ENCODE data around the gene EXOC6B. TPM values are rescaled to one million over a fixed set of nuclear protein-coding genes. Genes with fewer than 3 reads are reported as not detected.

Gene EXOC6B
- total and polyA plus RNA-seq, 9 of the 15 experiments (the other 6 are each of a cell fraction or from before 2014, with no cell fraction given) = 0.28 to 4.2 (median 2.0) TPM

- TF ChIP-seq, protein P1, sequence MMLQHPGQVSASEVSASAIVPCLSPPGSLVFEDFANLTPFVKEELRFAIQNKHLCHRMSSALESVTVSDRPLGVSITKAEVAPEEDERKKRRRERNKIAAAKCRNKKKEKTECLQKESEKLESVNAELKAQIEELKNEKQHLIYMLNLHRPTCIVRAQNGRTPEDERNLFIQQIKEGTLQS (IDR thresholded peaks at IDR 0.05) = no peak
- TF ChIP-seq, protein P1 (CRISPR knock-in tag; conservative IDR thresholded peaks at IDR 0.05) = no peak
- TF ChIP-seq, protein P2, sequence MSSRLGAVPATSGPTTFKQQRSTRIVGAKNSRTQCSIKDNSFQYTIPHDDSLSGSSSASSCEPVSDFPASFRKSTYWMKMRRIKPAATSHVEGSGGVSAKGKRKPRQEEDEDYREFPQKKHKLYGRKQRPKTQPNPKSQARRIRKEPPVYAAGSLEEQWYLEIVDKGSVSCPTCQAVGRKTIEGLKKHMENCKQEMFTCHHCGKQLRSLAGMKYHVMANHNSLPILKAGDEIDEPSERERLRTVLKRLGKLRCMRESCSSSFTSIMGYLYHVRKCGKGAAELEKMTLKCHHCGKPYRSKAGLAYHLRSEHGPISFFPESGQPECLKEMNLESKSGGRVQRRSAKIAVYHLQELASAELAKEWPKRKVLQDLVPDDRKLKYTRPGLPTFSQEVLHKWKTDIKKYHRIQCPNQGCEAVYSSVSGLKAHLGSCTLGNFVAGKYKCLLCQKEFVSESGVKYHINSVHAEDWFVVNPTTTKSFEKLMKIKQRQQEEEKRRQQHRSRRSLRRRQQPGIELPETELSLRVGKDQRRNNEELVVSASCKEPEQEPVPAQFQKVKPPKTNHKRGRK (tag; IDR thresholded peaks at IDR 0.05) = no peak
- TF ChIP-seq IRF9 (tag; IDR thresholded peaks at IDR 0.05) = no peak
- TF ChIP-seq SMAD2 (IDR thresholded peaks at IDR 0.05; ENCODE audit: low read depth, low read length) = no peak
- no peak for TF ChIP-seq GTF2A2 (tag; IDR thresholded peaks at IDR 0.05)
These were observed 613.9 kb downstream of the EXOC6B start (continued) for GRCh38 chr2:72211777-72212485.

DNA sequence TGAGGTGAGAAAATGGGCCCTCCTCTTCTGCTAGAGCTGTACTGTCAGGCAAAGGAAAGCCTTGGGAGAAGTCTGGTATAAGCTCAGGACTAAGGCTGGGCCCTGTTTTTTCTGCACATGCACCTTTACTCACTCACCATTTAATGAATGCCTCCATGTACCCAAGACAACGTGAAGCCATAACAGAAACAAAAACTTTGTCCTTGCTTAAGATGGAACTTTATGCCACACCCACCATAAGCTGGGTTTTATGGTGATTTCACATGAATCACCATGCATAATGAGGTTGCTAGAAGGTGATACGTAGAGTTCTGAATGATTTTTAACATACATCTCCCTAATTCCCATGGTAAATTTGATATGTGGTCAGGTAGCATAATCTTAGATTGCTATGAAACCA is 614.5 kb downstream of the EXOC6B start:
- intact Hi-C loops (cut with micrococcal nuclease) = no loop called here
- FAIRE-seq = no peak
- POLR2A ChIA-PET = no interaction called here
- TF ChIP-seq, protein P3, sequence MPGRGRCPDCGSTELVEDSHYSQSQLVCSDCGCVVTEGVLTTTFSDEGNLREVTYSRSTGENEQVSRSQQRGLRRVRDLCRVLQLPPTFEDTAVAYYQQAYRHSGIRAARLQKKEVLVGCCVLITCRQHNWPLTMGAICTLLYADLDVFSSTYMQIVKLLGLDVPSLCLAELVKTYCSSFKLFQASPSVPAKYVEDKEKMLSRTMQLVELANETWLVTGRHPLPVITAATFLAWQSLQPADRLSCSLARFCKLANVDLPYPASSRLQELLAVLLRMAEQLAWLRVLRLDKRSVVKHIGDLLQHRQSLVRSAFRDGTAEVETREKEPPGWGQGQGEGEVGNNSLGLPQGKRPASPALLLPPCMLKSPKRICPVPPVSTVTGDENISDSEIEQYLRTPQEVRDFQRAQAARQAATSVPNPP (IDR thresholded peaks at IDR 0.05; ENCODE audit: borderline replicate concordance, insufficient read depth, insufficient read length) = no peak
- TF ChIP-seq, protein P4, sequence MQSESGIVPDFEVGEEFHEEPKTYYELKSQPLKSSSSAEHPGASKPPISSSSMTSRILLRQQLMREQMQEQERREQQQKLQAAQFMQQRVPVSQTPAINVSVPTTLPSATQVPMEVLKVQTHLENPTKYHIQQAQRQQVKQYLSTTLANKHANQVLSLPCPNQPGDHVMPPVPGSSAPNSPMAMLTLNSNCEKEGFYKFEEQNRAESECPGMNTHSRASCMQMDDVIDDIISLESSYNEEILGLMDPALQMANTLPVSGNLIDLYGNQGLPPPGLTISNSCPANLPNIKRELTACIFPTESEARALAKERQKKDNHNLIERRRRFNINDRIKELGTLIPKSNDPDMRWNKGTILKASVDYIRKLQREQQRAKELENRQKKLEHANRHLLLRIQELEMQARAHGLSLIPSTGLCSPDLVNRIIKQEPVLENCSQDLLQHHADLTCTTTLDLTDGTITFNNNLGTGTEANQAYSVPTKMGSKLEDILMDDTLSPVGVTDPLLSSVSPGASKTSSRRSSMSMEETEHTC (IDR thresholded peaks at IDR 0.05) = no peak
- TF ChIP-seq, protein P5, sequence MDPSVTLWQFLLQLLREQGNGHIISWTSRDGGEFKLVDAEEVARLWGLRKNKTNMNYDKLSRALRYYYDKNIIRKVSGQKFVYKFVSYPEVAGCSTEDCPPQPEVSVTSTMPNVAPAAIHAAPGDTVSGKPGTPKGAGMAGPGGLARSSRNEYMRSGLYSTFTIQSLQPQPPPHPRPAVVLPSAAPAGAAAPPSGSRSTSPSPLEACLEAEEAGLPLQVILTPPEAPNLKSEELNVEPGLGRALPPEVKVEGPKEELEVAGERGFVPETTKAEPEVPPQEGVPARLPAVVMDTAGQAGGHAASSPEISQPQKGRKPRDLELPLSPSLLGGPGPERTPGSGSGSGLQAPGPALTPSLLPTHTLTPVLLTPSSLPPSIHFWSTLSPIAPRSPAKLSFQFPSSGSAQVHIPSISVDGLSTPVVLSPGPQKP (CRISPR knock-in tag; IDR thresholded peaks at IDR 0.05) = no peak

More for the DNA sequence above, 614.5 kb downstream of the EXOC6B start:
- no peak for ATAC-seq
- Histone ChIP-seq H3K36me3 (ENCODE audit: control insufficient read depth, insufficient read depth, low read length) (no peaks in the 10 kb centered on the region), H3K9me1 (ENCODE audit: control insufficient read depth, insufficient read depth, low read length) (no peaks in the 10 kb centered on the region), H3K4me3 (no peak overlapping the region), H3K4me2 (ENCODE audit: insufficient read depth, low read length) (no peak overlapping the region), H3K79me2 (ENCODE audit: control insufficient read depth, insufficient read depth, low read length) (no peaks in the 10 kb centered on the region), H3K27ac (ENCODE audit: extremely low read depth, low read depth, low read length) (no peak overlapping the region), H3K9ac (ENCODE audit: insufficient read depth in 1 of 2, low read depth in 2 of 2, low read length in 2 of 2) (no peak overlapping the region), H2AFZ (ENCODE audit: low read depth, low read length) (no peak overlapping the region), H3K27me3 (ENCODE audit: control insufficient read depth in 2 of 2, insufficient read depth in 2 of 2, low read length in 2 of 2) (no peaks in the 10 kb centered on the region), H4K20me1 (replicated peaks; ENCODE audit: control insufficient read depth, insufficient read depth, low read length) (no peaks in the 10 kb centered on the region), H3K4me1 (replicated peaks in 1 of 2; ENCODE audit: control insufficient read depth in 2 of 2, insufficient read depth in 2 of 2, low read length in 2 of 2) (no peaks in the 10 kb centered on the region), H3K9me3 (replicated peaks; ENCODE audit: control insufficient read depth, insufficient read depth, low read depth, low read length) (no peaks in the 10 kb centered on the region)
- CTCF ChIA-PET (ENCODE audit: low intra/inter-chr PET ratio) = no interaction called here
- WGBS (ENCODE audit: insufficient coverage, low coverage, missing lambda C conversion rate) = 12% methylated on average over 2 of the region's 2 CpGs
- DNase-seq (ENCODE audit: extremely low read depth in 1 of 4, low spot score in 3 of 4) = no peak
- no TSS peak for BruUV-seq (replicated peaks)
- in situ Hi-C loops (cut with MboI) = no loop called here

All from K562 (cell line).